OCI-LY1 (cell line): Measurements from ENCODE around the gene PTGS1.

Experiments used
- EZH2 ChIP-seq: fragments of 200-600 bp; sonication (generic), shearing (Covaris generic); IDR thresholded peaks from 2 replicates; pipeline ENCODE4 v1.8.0; 2017; ENCODE audit warnings: borderline replicate concordance, mixed run types, mild to moderate bottlenecking, antibody characterized with exemption, low read length, moderate library complexity, mixed read lengths
- TF ChIP-seq, protein P1 (sequence below): fragments of 200-600 bp; sonication (generic), shearing (Covaris generic); IDR thresholded peaks from 2 replicates; pipeline ENCODE4 v1.5.1; 2017; ENCODE audit warnings: mild to moderate bottlenecking, antibody characterized with exemption, low read length, moderate library complexity, mixed read lengths

DNA sequence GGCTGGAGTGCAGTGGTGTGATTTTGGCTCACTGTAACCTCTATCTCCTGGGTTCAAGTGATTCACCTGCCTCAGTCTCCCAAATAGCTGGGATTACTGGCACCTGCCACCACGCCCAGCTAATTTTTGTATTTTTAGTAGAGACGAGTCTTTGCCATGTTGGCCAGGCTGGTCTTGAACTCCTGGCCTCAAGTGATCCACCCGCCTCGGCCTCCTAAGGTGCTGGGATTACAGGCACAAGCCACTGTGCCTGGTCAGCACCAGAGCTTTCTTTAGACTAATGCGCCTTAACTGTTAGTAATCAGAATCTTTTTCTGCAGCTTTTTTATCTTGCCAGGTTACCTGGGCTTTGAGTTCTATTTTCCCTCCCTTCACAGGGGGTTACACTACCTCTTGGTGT, 18.4 kb downstream of the PTGS1 start:
- TF ChIP-seq, protein P1, sequence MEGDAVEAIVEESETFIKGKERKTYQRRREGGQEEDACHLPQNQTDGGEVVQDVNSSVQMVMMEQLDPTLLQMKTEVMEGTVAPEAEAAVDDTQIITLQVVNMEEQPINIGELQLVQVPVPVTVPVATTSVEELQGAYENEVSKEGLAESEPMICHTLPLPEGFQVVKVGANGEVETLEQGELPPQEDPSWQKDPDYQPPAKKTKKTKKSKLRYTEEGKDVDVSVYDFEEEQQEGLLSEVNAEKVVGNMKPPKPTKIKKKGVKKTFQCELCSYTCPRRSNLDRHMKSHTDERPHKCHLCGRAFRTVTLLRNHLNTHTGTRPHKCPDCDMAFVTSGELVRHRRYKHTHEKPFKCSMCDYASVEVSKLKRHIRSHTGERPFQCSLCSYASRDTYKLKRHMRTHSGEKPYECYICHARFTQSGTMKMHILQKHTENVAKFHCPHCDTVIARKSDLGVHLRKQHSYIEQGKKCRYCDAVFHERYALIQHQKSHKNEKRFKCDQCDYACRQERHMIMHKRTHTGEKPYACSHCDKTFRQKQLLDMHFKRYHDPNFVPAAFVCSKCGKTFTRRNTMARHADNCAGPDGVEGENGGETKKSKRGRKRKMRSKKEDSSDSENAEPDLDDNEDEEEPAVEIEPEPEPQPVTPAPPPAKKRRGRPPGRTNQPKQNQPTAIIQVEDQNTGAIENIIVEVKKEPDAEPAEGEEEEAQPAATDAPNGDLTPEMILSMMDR: no peak
- no peak for TF ChIP-seq EZH2
